ENCODE measurements around the gene GNG14. TPM values are rescaled to one million over a fixed set of nuclear protein-coding genes. Genes with fewer than 3 reads are reported as not detected.
"Not testable (repeated sequence)": the region's sequence is repeated elsewhere in the genome, so short reads cannot be mapped to it uniquely, and the experiment has no call there.

GNG14 gene
- total RNA-seq, 2 donors from 2014 or later, result not detected

GRCh38 chr19:12721656-12722565 is 34.1 kb downstream of the GNG14 start:
- H3K9me3 ChIP-seq, result no peaks in the 10 kb centered on the region
- peaks cover 0 to 40% of the 10 kb centered on the region in 2 donors for H3K4me1 ChIP-seq

DNA sequence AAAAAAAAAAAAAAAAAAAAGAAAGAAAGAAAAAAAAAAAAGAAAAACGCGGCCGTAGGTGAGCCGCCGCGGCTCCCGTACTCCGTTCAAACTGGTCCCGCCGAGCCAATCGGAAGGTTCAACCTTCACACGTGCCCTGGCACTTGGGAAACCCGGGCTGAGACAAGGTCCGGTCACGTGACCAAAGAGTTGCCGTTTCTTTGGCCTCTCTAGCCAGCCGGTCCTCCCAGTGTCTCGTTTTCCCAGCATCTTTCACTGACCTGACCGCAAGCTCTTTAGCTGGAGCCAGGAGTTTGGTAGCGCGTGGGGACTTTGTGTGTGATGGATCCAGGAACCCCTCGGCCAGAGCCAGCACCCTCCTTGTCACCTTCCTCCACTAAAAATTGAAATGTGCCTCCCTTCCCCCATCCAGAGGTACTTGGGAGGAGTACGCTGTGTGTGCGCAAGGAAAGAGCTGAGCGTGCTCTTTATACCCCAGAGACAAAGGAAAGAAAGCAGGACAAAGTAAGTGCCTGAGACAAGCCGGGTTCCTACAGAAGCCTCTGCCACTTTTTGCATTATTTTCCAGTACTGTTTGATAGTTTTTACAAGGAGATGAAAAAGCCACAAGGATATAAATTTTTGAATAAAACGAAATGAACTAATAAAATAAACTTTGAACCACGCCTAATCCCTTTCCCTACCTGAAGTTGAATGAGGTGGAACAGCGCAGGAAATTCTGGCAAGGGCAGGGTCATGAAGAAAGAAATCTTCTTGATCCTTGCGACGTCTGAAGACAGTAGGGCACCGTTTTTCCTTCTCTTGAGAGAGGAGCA is 35.0 kb downstream of the GNG14 start:
- Histone ChIP-seq H3K4me1 (peaks cover 0 to 40% of the 10 kb centered on the region in 2 donors), H3K4me3 (peak overlapping the region; percentile 64 to 83), H3K9me3 (no peaks in the 10 kb centered on the region), H3K27ac (peak overlapping the region; percentile 97), H3K36me3 (peaks cover 13% of the 10 kb centered on the region), H3K27me3 (no peaks in the 10 kb centered on the region)
- no peak for TF ChIP-seq CTCF (IDR thresholded peaks at IDR 0.05)
- DNase-seq (ENCODE audit: low spot score), result peak; percentile 99

More at GRCh38 chr19:12721656-12722565, 34.1 kb downstream of the GNG14 start:
- no peak for TF ChIP-seq CTCF (IDR thresholded peaks at IDR 0.05)
- peaks cover 18% of the 10 kb centered on the region for H3K36me3 ChIP-seq
- H3K4me3 ChIP-seq, result peak overlapping the region; percentile 64 to 83
- DNase-seq (ENCODE audit: low spot score), result no peak
- no peaks in the 10 kb centered on the region for H3K27me3 ChIP-seq
- peak overlapping the region; percentile 97 for H3K27ac ChIP-seq

GRCh38 chr19:12723381-12723640 is 35.5 kb downstream of the GNG14 start:
- peaks cover 16% of the 10 kb centered on the region for H3K36me3 ChIP-seq
- H3K27ac ChIP-seq, result peak overlapping the region; percentile 97
- peaks cover 0 to 40% of the 10 kb centered on the region in 2 donors for H3K4me1 ChIP-seq
- peak overlapping the region; percentile 64 to 83 for H3K4me3 ChIP-seq
- H3K9me3 ChIP-seq, result no peaks in the 10 kb centered on the region
- TF ChIP-seq CTCF (IDR thresholded peaks at IDR 0.05), result no peak
- H3K27me3 ChIP-seq, result no peaks in the 10 kb centered on the region
- no peak for DNase-seq (ENCODE audit: low spot score)

GRCh38 chr19:12723641-12724426 is 36.0 kb downstream of the GNG14 start, which contains the start of gene TNPO2:
TSS of gene TNPO2 (minus strand) at chr19:12723932. CDS start at chr19:12720977, 2,955 bp downstream.
- DNase-seq (ENCODE audit: low spot score), result no peak
- H3K36me3 ChIP-seq, result peaks cover 15% of the 10 kb centered on the region
- H3K27me3 ChIP-seq, result no peaks in the 10 kb centered on the region
- no peak for TF ChIP-seq CTCF (IDR thresholded peaks at IDR 0.05)
- H3K9me3 ChIP-seq, result no peaks in the 10 kb centered on the region
- peaks cover 0 to 40% of the 10 kb centered on the region in 2 donors for H3K4me1 ChIP-seq
- H3K27ac ChIP-seq, result peak within 1 kb of the TSS; percentile 97
- H3K4me3 ChIP-seq, result peak within 1 kb of the TSS; percentile 64 to 83

GRCh38 chr19:12725612-12726011 is 37.8 kb downstream of the GNG14 start:
- not testable (repeated sequence) for H3K9me3 ChIP-seq; DNase-seq (ENCODE audit: low spot score); H3K27me3 ChIP-seq; H3K27ac ChIP-seq; H3K4me3 ChIP-seq
- Histone ChIP-seq H3K36me3 (peaks cover 26% of the 10 kb centered on the region), H3K4me1 (peaks cover 0 to 28% of the 10 kb centered on the region in 2 donors)
